Testis (tissue), 2 donors: ENCODE results near the gene LY6G5C.

Source experiments
- POLR2A ChIP-seq: fragments of 450-650 bp; IDR thresholded peaks from one replicate; pipeline ENCODE4 v1.6.1; 2017; ENCODE audit warnings: antibody characterized with exemption, mild to moderate bottlenecking, moderate library complexity
- TF ChIP-seq, protein P1 (sequence below), 3 experiments: fragments of 450-650 bp in 2 of 3; fragments of 200-600 bp in 1 of 3; sonication (generic) in 1 of 3; IDR thresholded peaks; one replicate each; pipeline ENCODE4 v1.5.1; 2016 to 2019; ENCODE audit warnings: antibody characterized with exemption in 3 of 3, mild to moderate bottlenecking in 2 of 3, moderate library complexity in 1 of 3

DNA sequence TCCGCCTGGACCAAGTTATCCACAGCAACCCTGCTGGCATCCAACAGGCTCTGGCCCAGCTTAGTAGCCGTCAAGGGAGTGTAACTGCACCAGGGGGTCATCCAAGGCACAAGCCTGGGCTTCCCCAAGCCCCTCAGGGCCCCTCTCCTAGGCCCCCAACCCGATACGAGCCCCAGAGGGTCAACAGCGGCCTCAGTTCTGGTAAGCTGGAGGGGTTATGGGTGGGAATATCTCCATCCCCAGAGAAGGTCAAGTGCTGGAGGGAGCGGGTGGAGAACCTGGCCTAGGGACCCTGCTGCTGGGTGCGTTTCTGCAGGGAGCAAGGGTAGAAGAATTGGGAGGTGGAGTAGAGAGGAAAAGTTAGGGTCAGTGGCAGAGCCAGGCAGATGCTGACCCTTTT lies 47.4 kb downstream of the LY6G5C start:
- TF ChIP-seq, protein P1, sequence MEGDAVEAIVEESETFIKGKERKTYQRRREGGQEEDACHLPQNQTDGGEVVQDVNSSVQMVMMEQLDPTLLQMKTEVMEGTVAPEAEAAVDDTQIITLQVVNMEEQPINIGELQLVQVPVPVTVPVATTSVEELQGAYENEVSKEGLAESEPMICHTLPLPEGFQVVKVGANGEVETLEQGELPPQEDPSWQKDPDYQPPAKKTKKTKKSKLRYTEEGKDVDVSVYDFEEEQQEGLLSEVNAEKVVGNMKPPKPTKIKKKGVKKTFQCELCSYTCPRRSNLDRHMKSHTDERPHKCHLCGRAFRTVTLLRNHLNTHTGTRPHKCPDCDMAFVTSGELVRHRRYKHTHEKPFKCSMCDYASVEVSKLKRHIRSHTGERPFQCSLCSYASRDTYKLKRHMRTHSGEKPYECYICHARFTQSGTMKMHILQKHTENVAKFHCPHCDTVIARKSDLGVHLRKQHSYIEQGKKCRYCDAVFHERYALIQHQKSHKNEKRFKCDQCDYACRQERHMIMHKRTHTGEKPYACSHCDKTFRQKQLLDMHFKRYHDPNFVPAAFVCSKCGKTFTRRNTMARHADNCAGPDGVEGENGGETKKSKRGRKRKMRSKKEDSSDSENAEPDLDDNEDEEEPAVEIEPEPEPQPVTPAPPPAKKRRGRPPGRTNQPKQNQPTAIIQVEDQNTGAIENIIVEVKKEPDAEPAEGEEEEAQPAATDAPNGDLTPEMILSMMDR (IDR thresholded peaks at IDR 0.05): no peak
- TF ChIP-seq POLR2A: no peak
